ENCODE results near the gene MRPL33.

GRCh38 chr2:27776097-27776496 is 4.6 kb downstream of the MRPL33 start:
- TF ChIP-seq CTCF (conservative IDR thresholded peaks at IDR 0.05; ENCODE audit: low read depth in 2 of 2) (no peak), POLR2AphosphoS5 (IDR thresholded peaks at IDR 0.05; ENCODE audit: low read depth) (no peak), REST (IDR thresholded peaks at IDR 0.05; ENCODE audit: unreplicated experiment) (no peak), EZH2phosphoT487 (IDR thresholded peaks at IDR 0.05; ENCODE audit: unreplicated experiment) (no peak), JUNB (IDR thresholded peaks at IDR 0.05; ENCODE audit: unreplicated experiment) (no peak), EZH2 (IDR thresholded peaks at IDR 0.05; ENCODE audit: low read depth, unreplicated experiment) (no peak), STAT1 (IDR thresholded peaks at IDR 0.05; ENCODE audit: unreplicated experiment) (no peak), CREB1 (CRISPR knock-in tag; IDR thresholded peaks at IDR 0.05; ENCODE audit: low read depth) (no peak)
